NCI-H146 treated with DMSO at 0.1 percent for 48 hours (cell line): Measurements from ENCODE around the gene VWA3A.
"Not testable (repeated sequence)": the region's sequence is repeated elsewhere in the genome, so short reads cannot be mapped to it uniquely, and the experiment has no call there.

Experiments
- DNase-seq: peaks from one replicate; lab custom pipeline; 2025; ENCODE audit not compliant: unreplicated experiment; lab: John Stamatoyannopoulos, UW

Gene VWA3A

DNA sequence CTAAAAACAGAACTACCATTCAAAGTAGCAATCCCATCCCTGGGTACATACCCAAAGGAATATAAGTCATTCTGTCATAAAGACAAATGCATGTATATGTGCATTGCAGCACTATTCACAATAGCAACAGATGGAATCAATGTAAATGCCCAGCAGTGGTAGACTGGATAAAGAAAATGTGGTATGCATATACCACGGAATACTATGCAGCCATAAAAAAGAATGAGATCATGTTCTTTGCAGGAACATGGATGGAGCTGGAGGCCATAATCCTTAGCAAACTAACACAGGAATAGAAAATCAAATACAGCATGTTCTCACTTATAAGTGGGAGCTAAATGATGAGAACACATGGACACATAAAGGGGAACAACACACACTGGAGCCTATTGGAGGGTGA is 36.2 kb downstream of the VWA3A start:
- not testable (repeated sequence) for DNase-seq

DNA sequence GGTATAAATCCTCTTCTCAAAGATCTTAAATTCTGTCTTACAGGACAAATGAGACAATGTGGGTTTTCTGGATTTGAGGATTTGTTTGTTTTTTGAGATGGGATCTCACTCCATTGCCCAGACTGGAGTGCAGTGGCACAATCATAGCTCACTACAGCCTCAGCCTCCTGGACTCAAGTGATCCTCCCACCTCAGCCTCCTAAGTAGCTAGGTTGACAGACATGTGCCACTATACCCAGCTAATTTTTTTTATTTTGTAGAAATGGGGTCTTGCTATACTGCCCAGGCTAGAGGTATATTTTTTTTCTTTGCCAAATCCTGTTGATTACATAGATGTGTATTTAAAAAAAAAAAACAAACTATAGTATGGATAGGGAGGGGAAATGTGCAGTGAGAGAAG is 38.2 kb downstream of the VWA3A start:
- DNase-seq = no peak

DNA sequence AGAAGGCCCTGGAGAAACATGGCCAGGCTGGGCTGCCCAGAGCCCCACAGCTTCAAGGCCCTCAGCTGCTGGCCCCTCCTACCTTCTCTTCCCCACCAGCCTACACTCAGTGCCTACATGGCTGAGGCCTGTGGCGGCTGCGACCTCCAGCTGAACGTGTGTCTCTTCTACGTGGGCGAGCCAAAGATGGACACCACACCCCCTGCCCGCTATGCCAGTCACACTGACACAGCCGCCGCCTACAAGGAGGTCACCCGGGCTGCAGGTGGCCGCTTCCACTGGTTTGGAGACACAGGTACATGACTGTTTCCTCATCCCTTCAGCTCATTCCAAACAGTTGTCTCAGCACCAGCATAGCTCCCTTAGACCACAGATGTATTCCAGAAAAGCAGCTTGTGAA is 40.5 kb downstream of the VWA3A start:
- DNase-seq = no peak

DNA sequence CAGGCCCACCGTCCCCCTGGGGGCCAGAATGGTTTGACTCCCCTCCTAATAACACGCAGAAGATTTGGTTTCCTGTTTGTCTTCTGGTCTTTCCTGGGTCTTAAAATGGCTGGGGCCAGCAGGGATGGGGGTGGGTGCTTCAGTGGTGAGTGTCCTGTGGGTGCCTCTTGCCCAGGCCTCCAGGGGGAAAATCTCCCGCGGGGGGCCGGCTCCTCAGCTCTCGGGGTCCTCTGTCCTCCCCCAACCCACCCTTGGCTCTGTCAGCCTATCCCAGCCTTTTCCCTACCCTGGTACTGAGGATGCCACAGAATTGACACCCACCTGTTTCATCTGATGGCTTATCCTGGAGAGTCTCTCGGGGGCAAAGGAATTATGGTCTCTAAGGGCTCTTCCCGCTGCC is 46.1 kb downstream of the VWA3A start:
- no peak for DNase-seq

DNA sequence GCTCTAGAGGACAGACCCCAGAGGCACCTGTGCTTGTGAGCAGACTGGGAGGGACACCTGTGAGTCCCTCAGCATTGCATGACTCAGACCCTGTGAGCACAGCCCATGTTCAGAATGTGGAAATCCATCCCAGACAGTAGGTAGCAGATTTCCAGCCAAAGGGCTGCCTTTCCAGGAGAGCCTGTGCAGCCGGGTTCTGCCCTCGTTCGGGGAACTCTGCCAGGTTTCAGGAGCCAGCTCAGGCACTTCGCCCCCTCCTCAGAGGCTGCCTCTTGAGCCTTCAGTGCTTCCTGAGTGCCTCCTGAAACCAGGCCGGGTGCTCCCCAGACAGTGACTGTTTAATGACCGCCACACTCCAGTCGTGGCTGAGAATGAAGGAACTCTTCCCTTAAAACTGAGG is 46.7 kb downstream of the VWA3A start:
- no peak for DNase-seq

DNA sequence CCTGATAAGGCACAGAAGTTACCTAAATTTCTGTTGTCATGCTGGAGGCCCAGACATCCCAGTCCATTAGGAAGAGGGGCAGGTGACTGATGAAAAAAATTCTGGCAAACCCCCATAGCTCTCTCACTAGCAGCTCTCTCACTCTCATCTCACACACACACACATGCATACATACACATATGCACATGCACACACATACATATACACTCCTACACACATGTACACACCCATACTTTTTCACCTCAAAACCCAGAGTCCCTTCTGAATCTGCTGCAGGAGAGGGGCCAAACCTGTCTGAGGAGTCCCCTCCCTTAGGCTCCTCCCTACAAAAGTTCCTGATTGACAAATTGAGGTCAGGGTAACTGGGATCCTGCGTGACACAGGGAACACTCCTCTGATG is 47.4 kb downstream of the VWA3A start:
- no peak for DNase-seq

DNA sequence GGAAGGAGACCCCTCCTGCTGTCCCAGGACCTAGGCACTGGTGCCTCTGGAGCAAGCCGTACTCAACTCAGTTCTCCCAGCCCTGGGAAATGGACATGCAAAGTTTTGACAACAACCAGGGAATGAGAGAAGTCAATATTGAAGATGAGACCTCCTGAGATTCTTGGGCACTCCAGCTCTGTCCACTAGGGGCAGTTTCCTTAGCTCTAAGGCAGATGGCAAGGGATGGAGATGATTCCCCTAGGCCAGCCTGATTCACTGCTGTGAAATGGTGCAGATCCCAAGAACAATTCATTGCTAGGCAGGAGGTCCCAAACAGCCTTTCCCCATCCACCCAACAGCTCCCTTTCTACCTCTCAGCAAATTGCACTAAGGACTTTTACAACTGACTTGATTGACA is 49.4 kb downstream of the VWA3A start:
- DNase-seq = no peak

DNA sequence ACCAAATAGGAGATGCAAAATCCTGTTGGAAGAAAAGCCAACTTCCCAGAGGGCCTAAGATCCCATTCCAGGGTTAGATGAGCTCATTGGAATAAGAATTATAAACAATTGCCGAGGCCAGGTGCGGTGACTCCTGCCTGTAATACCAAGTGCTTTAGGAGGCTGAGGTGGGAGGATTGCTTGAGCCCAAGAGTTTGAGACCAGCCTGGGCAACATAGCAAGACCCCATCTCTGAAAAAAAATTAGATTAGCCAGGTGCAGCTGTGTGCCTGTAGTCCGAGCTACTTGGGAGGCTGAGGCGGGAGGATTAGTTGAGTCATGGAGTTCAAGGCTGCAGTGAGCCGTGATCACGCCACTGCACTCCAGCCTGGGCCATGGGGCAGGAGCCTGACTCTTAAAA is 52.2 kb downstream of the VWA3A start:
- DNase-seq = no peak

DNA sequence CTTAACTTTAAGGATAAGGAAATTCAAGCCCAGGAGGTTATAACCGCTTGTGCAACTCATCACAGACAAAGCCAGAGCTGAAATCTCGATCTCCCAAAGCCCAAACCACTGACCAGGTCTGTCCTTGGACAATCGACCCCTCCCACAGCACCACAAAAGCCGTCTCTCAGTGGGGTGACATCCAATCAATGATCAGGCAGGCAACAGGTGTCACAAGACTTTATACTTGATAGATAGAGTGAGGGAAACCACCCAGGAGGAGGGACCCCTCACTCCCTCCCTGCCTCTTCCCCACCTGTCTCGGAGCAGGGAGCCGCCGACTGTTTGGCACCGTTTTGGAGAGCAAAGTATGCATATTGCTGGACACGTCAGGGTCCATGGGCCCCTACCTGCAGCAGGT is 55.5 kb downstream of the VWA3A start:
- DNase-seq = no peak

DNA sequence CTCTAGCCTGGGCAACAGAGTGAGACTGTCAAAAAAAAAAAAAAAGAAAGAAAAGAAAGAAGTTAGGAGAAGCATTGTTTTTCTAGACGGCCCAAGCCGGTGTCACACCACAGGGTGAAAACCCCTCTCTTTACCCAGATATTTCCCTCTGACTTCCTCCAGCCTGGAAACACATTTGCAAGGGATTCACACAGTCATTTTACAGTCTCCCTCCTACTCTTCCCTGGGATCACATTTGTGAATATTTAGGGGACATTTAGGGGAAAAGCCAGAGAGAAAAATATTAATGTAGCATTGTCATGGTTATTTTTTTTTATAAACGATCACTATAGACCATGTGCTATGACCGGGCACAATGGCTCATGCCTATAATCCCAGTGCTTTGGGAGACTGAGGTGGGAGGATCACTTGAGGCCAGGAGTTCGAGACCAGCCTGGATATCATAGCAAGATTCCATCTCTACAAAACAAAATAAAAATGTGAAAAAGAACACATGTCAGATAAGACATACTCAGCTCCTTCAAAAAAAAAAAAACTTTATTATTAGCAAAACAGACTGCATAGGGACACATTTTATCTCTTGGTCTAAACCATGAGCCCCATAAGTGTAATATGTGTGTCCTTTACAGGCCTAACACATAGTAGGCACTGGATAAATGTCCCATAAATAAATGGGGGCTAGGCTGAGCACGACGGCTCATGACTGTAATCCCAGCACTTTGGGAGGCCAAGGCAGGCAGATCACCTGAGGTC is 59.1 kb downstream of the VWA3A start:
- DNase-seq = no peak

DNA sequence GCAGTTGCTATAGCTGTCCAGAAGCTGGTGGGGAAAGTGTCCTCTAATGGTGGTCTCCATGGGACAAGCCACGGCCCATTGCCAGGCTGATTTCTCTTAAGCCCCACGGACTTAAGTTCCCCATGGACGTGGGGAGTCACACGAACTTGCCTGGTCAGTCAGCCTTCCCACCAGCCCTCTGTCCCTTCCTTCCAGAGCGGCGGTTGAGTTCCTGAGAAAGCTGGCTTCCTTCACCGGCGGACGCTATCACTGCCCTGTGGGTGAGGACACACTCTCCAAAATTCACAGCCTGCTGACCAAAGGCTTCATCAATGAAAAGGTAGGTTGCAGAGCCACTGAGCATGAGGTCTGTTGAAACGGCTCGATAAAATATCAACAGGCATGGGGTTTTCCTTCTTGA is 60.0 kb downstream of the VWA3A start:
- no peak for DNase-seq

DNA sequence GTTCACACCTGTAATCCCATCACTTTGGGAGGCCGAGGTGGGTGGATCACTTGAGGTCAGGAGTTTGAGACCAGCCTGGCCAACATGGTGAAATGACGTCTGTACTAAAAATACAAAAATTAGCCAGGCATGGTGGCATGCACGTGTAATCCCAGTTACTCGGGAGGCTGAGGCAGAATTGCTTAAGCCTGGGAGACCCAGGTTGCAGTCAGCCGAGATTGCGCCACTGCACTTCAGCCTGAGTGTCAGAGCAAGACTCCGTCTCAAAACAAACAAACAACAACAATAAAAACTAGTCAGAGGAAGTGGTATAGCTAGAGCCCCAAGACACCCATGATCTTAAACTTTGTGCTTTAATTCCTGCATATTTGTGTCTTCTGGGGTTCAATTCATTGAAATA is 60.7 kb downstream of the VWA3A start:
- not testable (repeated sequence) for DNase-seq

DNA sequence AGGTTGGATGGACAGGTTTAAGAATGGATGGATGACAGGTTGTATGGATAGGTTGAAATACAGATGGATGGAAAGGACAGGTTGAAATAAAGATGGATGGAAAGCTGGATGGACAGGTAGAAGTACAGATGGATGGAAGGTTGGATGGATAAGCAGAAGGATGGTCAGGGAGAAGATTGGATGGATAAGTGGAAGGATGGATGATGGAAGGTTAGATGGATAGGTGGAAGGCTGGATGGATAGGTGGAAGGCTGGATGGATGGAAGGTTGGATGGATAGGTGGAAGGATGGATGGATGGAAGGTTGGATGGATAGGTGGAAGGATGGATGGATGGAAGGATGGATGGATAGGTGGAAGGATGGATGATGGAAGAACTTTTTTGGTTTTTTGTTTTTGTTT is 69.1 kb downstream of the VWA3A start:
- DNase-seq = no peak

DNA sequence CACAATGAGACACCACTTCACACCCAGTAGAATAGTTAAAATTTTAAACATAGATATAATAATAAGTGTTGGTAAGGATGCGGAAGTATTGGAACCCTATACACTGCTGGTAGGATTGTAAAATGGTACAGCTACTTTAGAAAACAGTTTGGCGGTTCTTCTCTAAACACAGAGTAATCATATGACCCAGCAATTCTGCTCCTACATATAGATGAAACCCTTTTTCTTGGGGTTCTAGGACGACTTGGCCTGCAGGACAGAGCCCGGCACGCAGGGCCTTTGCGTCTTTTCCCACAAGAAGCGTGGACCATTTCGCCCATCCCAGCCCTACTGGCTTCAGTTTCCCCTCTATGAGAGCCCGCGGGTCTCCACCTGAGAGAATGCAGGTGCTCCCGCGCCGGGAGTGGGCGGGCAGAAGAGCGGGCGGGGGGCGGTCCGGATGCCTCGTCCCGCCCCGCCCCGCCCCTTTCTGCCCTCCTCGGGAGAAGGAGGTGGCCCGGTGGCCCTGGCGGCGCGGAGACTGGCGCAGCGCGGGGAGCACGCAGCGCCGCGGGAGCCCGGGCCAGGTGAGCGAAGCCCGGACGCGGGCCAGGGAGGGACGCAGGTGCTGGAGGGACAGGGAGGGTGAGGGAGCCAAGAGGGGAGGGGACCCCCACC is 69.8 kb downstream of the VWA3A start, which contains the start of gene SDR42E2:
Gene SDR42E2 (plus strand): TSS at position 508 of the 657 bp plus-strand sequence. CDS start 3,077 bp downstream, outside the sequence.
- DNase-seq = peak; percentile 24

DNA sequence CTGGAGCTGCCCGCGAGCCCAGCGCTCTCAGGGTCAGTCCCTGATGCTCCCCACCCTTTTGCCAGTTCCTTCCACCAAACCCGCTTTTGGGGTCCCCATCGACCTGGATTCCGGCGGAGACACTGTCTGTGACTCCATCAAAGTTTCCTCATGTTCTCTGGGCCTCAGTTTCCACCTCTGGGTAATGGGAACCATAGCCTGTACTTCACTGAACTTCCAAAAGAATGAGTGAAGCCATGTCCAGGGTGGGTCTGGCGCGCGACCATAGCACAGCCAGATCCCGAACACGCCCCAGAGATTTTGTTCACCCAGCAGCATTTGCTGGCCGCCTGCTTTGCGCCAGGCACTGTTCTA is 70.3 kb downstream of the VWA3A start:
- DNase-seq = no peak

DNA sequence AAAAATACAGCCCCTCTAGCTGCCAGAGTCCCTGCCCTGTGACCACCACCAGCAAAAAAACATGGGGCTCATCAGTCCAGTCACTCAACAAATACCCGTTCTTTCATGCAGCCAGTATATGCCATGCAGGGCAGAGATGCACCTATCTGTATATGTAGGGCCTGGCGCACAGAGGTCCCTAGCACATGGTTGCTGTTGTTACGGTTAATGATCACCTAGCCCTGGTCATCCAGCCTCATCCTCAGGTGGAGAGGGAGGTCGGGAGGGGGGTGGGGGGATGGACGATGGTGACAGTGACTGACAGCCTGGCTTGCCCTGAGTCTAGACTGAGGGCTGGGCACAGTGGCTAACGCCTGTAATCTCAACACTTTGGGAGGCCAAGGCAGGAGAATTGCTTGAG is 71.5 kb downstream of the VWA3A start:
- no peak for DNase-seq

DNA sequence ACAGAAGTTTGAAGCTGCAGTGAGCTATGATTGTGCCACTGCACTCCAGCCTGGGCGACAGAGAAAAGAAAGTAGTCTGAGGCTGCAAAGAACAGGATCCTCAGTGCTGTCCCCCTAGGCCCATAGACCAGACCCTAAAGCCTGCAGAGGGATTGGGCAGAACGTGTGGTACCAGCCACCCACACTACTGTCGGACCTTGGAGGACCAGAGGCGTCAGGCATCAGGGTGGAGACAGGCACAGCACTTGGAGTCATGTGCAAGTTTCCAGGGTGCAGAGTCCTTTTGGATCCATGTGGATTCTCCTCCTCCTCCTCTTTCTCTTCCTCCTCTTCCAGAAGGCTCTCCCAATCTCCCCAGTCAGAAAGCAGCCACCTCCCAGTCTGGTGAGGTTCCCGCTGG is 72.1 kb downstream of the VWA3A start:
- no peak for DNase-seq

DNA sequence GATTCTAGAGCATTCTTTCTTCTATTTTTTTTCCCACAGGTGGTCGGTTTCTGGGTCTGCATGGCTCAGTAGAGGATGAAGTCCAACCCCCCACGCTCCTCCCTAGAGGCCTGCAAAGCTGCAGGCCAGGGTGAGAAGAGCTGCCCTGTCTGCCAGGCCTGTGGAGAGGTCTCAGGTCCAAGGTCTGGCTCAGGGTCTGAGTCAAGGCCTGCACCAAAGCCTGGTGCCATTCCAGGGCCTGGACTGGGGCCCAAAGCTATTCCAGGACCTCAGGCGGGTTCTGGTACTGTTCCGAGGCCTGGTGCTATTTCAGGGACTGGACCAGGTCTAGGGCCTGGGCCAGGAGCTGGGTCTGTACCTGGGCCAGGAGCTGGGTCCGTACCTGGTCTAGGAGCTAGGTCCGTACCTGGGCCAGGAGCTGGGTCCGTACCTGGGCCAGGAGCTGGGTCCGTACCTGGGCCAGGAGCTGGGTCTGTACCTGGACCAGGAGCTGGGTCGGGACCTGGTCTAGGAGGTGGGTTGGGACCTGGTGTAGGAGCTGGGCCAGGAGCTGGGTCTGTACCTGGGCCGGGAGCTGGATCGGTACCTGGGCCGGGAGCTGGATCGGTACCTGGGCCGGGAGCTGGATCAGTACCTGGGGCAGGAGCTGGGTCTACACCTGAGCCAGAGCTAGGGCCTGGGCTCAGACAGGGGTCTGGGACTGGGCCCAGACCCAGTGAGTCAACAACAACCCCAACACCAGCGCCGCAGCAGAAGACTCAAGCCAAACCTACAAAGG is 73.4 kb downstream of the VWA3A start:
- no peak for DNase-seq

DNA sequence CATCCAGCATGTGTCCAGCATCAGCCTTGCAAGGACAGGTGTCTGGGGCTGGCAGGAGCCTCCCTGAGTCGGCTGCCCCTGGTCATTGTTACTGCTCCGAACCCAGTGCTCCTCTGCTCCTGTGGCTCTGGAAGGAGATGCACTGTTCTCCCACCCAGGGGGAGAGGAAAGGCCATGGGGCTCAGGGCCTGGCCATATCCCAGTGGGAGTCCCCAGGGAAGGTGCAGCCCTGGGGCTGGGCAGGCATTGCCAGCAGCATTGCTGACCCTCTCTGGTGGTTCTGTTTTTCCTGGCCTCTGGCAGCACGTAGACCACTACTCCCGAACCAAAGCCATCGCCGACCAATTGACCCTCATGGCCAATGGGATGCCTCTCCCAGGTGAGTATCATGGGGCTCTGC is 79.6 kb downstream of the VWA3A start:
- no peak for DNase-seq

DNA sequence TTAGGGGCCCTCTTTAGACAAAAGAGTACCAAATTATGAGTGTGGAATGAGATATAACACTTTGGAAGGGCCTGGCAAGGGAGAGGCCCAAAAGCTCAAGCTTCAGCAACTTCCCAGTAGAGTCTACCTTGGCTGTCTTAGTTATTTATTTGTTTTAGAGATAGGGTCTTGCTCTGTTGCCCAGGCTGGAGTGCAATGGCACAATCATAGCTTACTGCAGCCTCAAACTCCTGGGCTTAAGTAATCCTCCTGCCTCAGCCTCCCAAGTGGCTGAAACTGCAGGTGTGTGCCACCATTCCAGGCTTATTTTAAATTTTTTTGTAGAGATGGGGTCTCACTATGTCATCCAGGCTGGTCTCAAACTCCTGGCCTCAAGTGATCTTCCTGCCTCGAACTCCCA is 80.3 kb downstream of the VWA3A start:
- DNase-seq = not testable (repeated sequence)

DNA sequence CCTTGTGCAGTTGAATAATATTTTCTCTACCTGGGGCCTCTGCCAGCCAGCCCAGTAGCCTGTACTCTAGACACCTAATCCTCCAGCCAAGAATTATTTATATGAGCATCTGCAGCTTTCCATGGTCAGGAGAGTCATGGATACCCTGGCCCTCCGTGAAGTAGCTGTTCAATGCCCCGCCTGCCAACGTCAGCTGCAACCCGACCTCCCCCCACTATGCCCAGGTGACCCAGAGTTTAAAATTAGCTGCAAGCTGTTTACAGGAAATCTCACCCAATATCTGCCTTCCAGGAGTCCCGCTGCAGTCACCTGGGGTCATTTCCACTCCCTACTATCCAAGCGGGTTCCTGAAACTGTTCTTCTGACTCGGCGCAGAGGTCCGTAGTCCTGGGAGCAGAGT is 82.3 kb downstream of the VWA3A start:
- no peak for DNase-seq
